GM23338 (cell line): ENCODE data around the gene DAND5. TPM values are rescaled to one million over a fixed set of nuclear protein-coding genes. Genes with fewer than 3 reads are reported as not detected.

Experiments
- ATAC-seq: fragments of 200-7000 bp; cut with Tn5 transposase; 3 replicates; pipeline ENCODE4 v1.9.1; 2020
- DNase-seq: peaks from one replicate; pipeline ENCODE4 v3.0.0-alpha.2; 2015; ENCODE audit warnings: low spot score
- H2AFZ ChIP-seq: fragments of 200-600 bp; sonication (generic); 2 replicates; pipeline ENCODE4 v1.8.0; 2016; ENCODE audit warnings: antibody characterized with exemption, mild to moderate bottlenecking, moderate library complexity
- H3F3A ChIP-seq: fragments of 200-600 bp; sonication (generic); replicated peaks from 2 replicates; pipeline ENCODE4 v1.8.0; 2017; ENCODE audit warnings: antibody characterized with exemption, mixed run types, low read depth
- H3K27ac ChIP-seq: fragments of 200-600 bp; sonication (generic); 2 replicates; pipeline ENCODE4 v1.6.1; 2016; ENCODE audit warnings: low read depth
- H3K27me3 ChIP-seq: fragments of 200-600 bp; sonication (generic); 2 replicates; pipeline ENCODE4 v1.8.0; 2016; ENCODE audit warnings: mild to moderate bottlenecking, mixed run types, moderate library complexity; ENCODE audit not compliant: insufficient read depth
- H3K36me3 ChIP-seq: fragments of 200-600 bp; sonication (generic); 2 replicates; pipeline ENCODE4 v1.8.0; 2016; ENCODE audit warnings: mild to moderate bottlenecking; ENCODE audit not compliant: insufficient read depth
- H3K4me1 ChIP-seq: fragments of 200-600 bp; sonication (generic); 2 replicates; pipeline ENCODE4 v1.8.0; 2016; ENCODE audit warnings: mild to moderate bottlenecking, moderate library complexity; ENCODE audit not compliant: insufficient read depth
- H3K4me2 ChIP-seq: fragments of 200-600 bp; sonication (generic); 2 replicates; pipeline ENCODE4 v1.7.1; 2017; ENCODE audit warnings: mixed run types
- H3K4me3 ChIP-seq: fragments of 200-600 bp; sonication (generic); 2 replicates; pipeline ENCODE4 v1.6.1; 2016; ENCODE audit warnings: mixed run types
- H3K79me2 ChIP-seq: fragments of 200-600 bp; sonication (generic); replicated peaks from 2 replicates; pipeline ENCODE4 v1.8.0; 2017; ENCODE audit warnings: mild to moderate bottlenecking; ENCODE audit not compliant: insufficient read depth
- H3K9me2 ChIP-seq: fragments of 200-600 bp; sonication (generic); 2 replicates; pipeline ENCODE4 v1.8.0; 2017; ENCODE audit not compliant: insufficient read depth
- H4K20me1 ChIP-seq: fragments of 200-600 bp; sonication (generic); replicated peaks from 2 replicates; pipeline ENCODE4 v1.8.0; 2017; ENCODE audit warnings: mild to moderate bottlenecking; ENCODE audit not compliant: insufficient read depth
- H3K27ac Mint-ChIP-seq: 2 replicates; pipeline ENCODE4 v1.8.0; 2020; ENCODE audit warnings: inconsistent platforms, mild to moderate bottlenecking, moderate library complexity, mixed read lengths
- H3K27me3 Mint-ChIP-seq: 3 replicates; pipeline ENCODE4 v1.8.0; 2022; ENCODE audit warnings: low read depth, mild to moderate bottlenecking, moderate library complexity, mixed read lengths, inconsistent platforms; ENCODE audit not compliant: insufficient read depth, poor library complexity
- H3K36me3 Mint-ChIP-seq: 3 replicates; pipeline ENCODE4 v1.8.0; 2021; ENCODE audit warnings: low read depth, mild to moderate bottlenecking, inconsistent platforms, moderate library complexity, mixed read lengths
- H3K4me1 Mint-ChIP-seq: 3 replicates; pipeline ENCODE4 v1.8.0; 2020; ENCODE audit warnings: mild to moderate bottlenecking, inconsistent platforms, mixed read lengths
- H3K4me3 Mint-ChIP-seq: 3 replicates; pipeline ENCODE4 v1.8.0; 2021; ENCODE audit warnings: moderate library complexity, mild to moderate bottlenecking, inconsistent platforms, mixed read lengths
- H3K9me3 Mint-ChIP-seq: 3 replicates; pipeline ENCODE4 v1.8.0; 2020; ENCODE audit warnings: moderate library complexity, mild to moderate bottlenecking, inconsistent platforms, mixed read lengths
- CTCF ChIP-seq, 2 experiments: fragments of 200-600 bp in 1 of 2; sonication (generic) in 1 of 2; conservative IDR thresholded peaks; 2 replicates each; pipeline versions ENCODE4 v1.5.1 to v1.6.1; 2016 to 2017; ENCODE audit warnings: antibody characterized with exemption in 2 of 2, low read depth in 2 of 2, mild to moderate bottlenecking in 2 of 2, moderate library complexity in 1 of 2
- EZH2phosphoT487 ChIP-seq: fragments of 200-600 bp; sonication (generic); IDR thresholded peaks from one replicate; pipeline ENCODE4 v1.8.1; 2018; ENCODE audit warnings: antibody characterized with exemption; ENCODE audit not compliant: unreplicated experiment
- NANOG ChIP-seq: IDR thresholded peaks from 2 replicates; pipeline ENCODE4 v1.6.1; 2016; ENCODE audit warnings: antibody characterized with exemption, borderline replicate concordance
- POLR2AphosphoS5 ChIP-seq: IDR thresholded peaks from 2 replicates; pipeline ENCODE4 v1.6.1; 2016; ENCODE audit warnings: antibody characterized with exemption, low read depth
- ZNF114 ChIP-seq: fragments of 250-450 bp; sonication (Bioruptor Pico); IDR thresholded peaks from 2 replicates; pipeline ENCODE4 v1.5.0; 2020; ENCODE audit warnings: mild to moderate bottlenecking, moderate library complexity
- ZNF462 ChIP-seq: fragments of 250-450 bp; sonication (Bioruptor Pico); IDR thresholded peaks from 2 replicates; pipeline ENCODE4 v1.5.0; 2020; ENCODE audit warnings: mild to moderate bottlenecking, moderate library complexity
- polyA plus RNA-seq: library from polyadenylated mRNA; unstranded; fragments of >200 nt; fragmentation: Nextera tagmentation; extraction: Ambion mirVana; gene quantifications from 2 replicates; pipeline ENCODE4 v1.2.1, GENCODE V29; 2016
- total RNA-seq: library from RNA; depleted of rRNA; stranded (reverse); fragments of >200 nt; shearing (Covaris generic); gene quantifications from 2 replicates; pipeline ENCODE4 v1.2.3, GENCODE V29; 2014
- TF ChIP-seq, protein P1 (sequence below): IDR thresholded peaks from one replicate; pipeline ENCODE4 v1.6.1; 2018; ENCODE audit warnings: antibody characterized with exemption; ENCODE audit not compliant: unreplicated experiment
- TF ChIP-seq, protein P2 (sequence below): IDR thresholded peaks from 2 replicates; pipeline ENCODE4 v1.6.1; 2016; ENCODE audit warnings: antibody characterized with exemption

Gene DAND5
- total and polyA plus RNA-seq, 2 experiments from 2014 or later = 0.18 to 0.28 TPM

GRCh38 chr19:13023656-13024055 lies 54.3 kb downstream of the DAND5 start:
- Mint-ChIP-seq H3K9me3 (peaks cover 11% of the 10 kb centered on the region; the same call in 1 of the 3 replicates), H3K4me3 (peak overlapping the region; percentile 51; the same call in 1 of the 3 replicates), H3K27ac (no peak overlapping the region), H3K4me1 (peaks cover 67% of the 10 kb centered on the region), H3K36me3 (no peaks in the 10 kb centered on the region; the same call in 2 of the 3 replicates), H3K27me3 (peaks cover 100% of the 10 kb centered on the region)
- peaks cover 58% of the 10 kb centered on the region for H3F3A ChIP-seq
- H3K79me2 ChIP-seq = no peaks in the 10 kb centered on the region
- peaks cover 74% of the 10 kb centered on the region for H3K4me1 ChIP-seq
- H3K27ac ChIP-seq = no peak overlapping the region
- peak overlapping the region; percentile 51 for H3K4me3 ChIP-seq
- TF ChIP-seq, protein P1, sequence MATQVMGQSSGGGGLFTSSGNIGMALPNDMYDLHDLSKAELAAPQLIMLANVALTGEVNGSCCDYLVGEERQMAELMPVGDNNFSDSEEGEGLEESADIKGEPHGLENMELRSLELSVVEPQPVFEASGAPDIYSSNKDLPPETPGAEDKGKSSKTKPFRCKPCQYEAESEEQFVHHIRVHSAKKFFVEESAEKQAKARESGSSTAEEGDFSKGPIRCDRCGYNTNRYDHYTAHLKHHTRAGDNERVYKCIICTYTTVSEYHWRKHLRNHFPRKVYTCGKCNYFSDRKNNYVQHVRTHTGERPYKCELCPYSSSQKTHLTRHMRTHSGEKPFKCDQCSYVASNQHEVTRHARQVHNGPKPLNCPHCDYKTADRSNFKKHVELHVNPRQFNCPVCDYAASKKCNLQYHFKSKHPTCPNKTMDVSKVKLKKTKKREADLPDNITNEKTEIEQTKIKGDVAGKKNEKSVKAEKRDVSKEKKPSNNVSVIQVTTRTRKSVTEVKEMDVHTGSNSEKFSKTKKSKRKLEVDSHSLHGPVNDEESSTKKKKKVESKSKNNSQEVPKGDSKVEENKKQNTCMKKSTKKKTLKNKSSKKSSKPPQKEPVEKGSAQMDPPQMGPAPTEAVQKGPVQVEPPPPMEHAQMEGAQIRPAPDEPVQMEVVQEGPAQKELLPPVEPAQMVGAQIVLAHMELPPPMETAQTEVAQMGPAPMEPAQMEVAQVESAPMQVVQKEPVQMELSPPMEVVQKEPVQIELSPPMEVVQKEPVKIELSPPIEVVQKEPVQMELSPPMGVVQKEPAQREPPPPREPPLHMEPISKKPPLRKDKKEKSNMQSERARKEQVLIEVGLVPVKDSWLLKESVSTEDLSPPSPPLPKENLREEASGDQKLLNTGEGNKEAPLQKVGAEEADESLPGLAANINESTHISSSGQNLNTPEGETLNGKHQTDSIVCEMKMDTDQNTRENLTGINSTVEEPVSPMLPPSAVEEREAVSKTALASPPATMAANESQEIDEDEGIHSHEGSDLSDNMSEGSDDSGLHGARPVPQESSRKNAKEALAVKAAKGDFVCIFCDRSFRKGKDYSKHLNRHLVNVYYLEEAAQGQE = no peak
- TF ChIP-seq ZNF462 (CRISPR knock-in tag) (no peak), NANOG (no peak), POLR2AphosphoS5 (no peak), EZH2phosphoT487 (no peak), ZNF114 (no peak), CTCF (conservative IDR thresholded peaks at IDR 0.05; ENCODE audit: low read depth in 2 of 2) (no peak)
- TF ChIP-seq, protein P2, sequence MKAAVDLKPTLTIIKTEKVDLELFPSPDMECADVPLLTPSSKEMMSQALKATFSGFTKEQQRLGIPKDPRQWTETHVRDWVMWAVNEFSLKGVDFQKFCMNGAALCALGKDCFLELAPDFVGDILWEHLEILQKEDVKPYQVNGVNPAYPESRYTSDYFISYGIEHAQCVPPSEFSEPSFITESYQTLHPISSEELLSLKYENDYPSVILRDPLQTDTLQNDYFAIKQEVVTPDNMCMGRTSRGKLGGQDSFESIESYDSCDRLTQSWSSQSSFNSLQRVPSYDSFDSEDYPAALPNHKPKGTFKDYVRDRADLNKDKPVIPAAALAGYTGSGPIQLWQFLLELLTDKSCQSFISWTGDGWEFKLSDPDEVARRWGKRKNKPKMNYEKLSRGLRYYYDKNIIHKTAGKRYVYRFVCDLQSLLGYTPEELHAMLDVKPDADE = no peak
- H4K20me1 ChIP-seq = peaks cover 22% of the 10 kb centered on the region
- ATAC-seq = no peak
- H3K9me2 ChIP-seq = no peaks in the 10 kb centered on the region
- no peaks in the 10 kb centered on the region for H3K36me3 ChIP-seq
- no peak for DNase-seq
- peak overlapping the region; percentile 82 for H3K4me2 ChIP-seq
- no peak overlapping the region for H2AFZ ChIP-seq
- H3K27me3 ChIP-seq = peaks cover 98% of the 10 kb centered on the region
